Osteoblast (primary cell): Measurements from ENCODE around the gene RASGRP4. TPM values are rescaled to one million over a fixed set of nuclear protein-coding genes. Genes with fewer than 3 reads are reported as not detected.
A peak's percentile ranks its signal among the peaks of the same experiment; 100 is the strongest.

Source experiments
- DNase-seq: peaks from one replicate; pipeline ENCODE4 v3.0.0; 2011; ENCODE audit warnings: low spot score, mixed read lengths; ENCODE audit not compliant: insufficient read length; ENCODE audit errors: missing footprints
- H2AFZ ChIP-seq: 2 replicates; pipeline ENCODE4 v1.6.0; 2011; ENCODE audit warnings: mild to moderate bottlenecking, low read length
- H3K27ac ChIP-seq: 2 replicates; pipeline ENCODE4 v1.5.1; 2011; ENCODE audit warnings: mild to moderate bottlenecking, low read depth, low read length, moderate library complexity
- H3K27me3 ChIP-seq: 2 replicates; pipeline ENCODE4 v1.6.0; 2012; ENCODE audit warnings: mild to moderate bottlenecking, control low read depth, inconsistent platforms, low read length, moderate library complexity; ENCODE audit not compliant: insufficient read depth
- H3K36me3 ChIP-seq: 2 replicates; pipeline ENCODE4 v1.5.1; 2011; ENCODE audit warnings: mild to moderate bottlenecking, low read length, control low read depth, moderate library complexity; ENCODE audit not compliant: insufficient read depth
- H3K4me1 ChIP-seq: 2 replicates; pipeline ENCODE4 v1.5.1; 2011; ENCODE audit warnings: mild to moderate bottlenecking, low read length, control low read depth, moderate library complexity; ENCODE audit not compliant: insufficient read depth
- H3K4me2 ChIP-seq: 2 replicates; pipeline ENCODE4 v1.6.0; 2011; ENCODE audit warnings: mild to moderate bottlenecking, low read length; ENCODE audit not compliant: insufficient read depth
- H3K4me3 ChIP-seq: fragments of 200-600 bp; sonication (generic); 3 replicates; pipeline ENCODE4 v1.5.1; 2012; ENCODE audit warnings: mild to moderate bottlenecking, low read length, inconsistent platforms; ENCODE audit not compliant: insufficient read depth
- H3K79me2 ChIP-seq: 2 replicates; pipeline ENCODE4 v1.6.0; 2012; ENCODE audit warnings: mild to moderate bottlenecking, low read length, control low read depth, inconsistent platforms; ENCODE audit not compliant: insufficient read depth
- H3K9me3 ChIP-seq: 2 replicates; pipeline ENCODE4 v1.5.1; 2011; ENCODE audit warnings: low read depth, low read length, control low read depth
- H4K20me1 ChIP-seq: 2 replicates; pipeline ENCODE4 v1.6.0; 2012; ENCODE audit warnings: mild to moderate bottlenecking, low read length, control low read depth; ENCODE audit not compliant: insufficient read depth
- CTCF ChIP-seq: IDR thresholded peaks from 2 replicates; pipeline ENCODE4 v1.5.1; 2011; ENCODE audit warnings: mild to moderate bottlenecking, low read depth, low read length, moderate library complexity; ENCODE audit errors: extremely low read depth
- total RNA-seq: library from RNA; depleted of rRNA; stranded (reverse); fragments of >200 nt; gene quantifications from 2 replicates; pipeline ENCODE4 v1.2.3, GENCODE V29; 2012

The RASGRP4 gene
- total RNA-seq, 1 donor = not detected

GRCh38 chr19:38451629-38452028 is 25.6 kb upstream of the RASGRP4 start:
- no peaks in the 10 kb centered on the region for H4K20me1 ChIP-seq
- H3K27me3 ChIP-seq = no peaks in the 10 kb centered on the region
- no peak overlapping the region for H2AFZ ChIP-seq
- no peaks in the 10 kb centered on the region for H3K4me1 ChIP-seq
- no peaks in the 10 kb centered on the region for H3K79me2 ChIP-seq
- H3K4me3 ChIP-seq = no peak overlapping the region
- no peak overlapping the region for H3K27ac ChIP-seq
- no peaks in the 10 kb centered on the region for H3K9me3 ChIP-seq
- no peaks in the 10 kb centered on the region for H3K36me3 ChIP-seq
- no peak for TF ChIP-seq CTCF
- H3K4me2 ChIP-seq = no peak overlapping the region
- DNase-seq = peak; percentile 36

- no peaks in the 10 kb centered on the region for H3K9me3 ChIP-seq
- H3K4me2 ChIP-seq = no peak overlapping the region
- no peaks in the 10 kb centered on the region for H3K4me1 ChIP-seq
- H4K20me1 ChIP-seq = no peaks in the 10 kb centered on the region
- no peak overlapping the region for H3K4me3 ChIP-seq
- no peak overlapping the region for H3K27ac ChIP-seq
- no peaks in the 10 kb centered on the region for H3K27me3 ChIP-seq
- no peak overlapping the region for H2AFZ ChIP-seq
- TF ChIP-seq CTCF = no peak
- DNase-seq = no peak
- H3K36me3 ChIP-seq = no peaks in the 10 kb centered on the region
- H3K79me2 ChIP-seq = no peaks in the 10 kb centered on the region
These were observed 25.0 kb upstream of the RASGRP4 start for GRCh38 chr19:38451036-38451435.

- H3K4me2 ChIP-seq = no peak overlapping the region
- peak; percentile 69 for DNase-seq
- H3K36me3 ChIP-seq = no peaks in the 10 kb centered on the region
- no peak overlapping the region for H3K27ac ChIP-seq
- H3K27me3 ChIP-seq = no peaks in the 10 kb centered on the region
- no peaks in the 10 kb centered on the region for H3K9me3 ChIP-seq
- H2AFZ ChIP-seq = no peak overlapping the region
- TF ChIP-seq CTCF = no peak
- H3K4me1 ChIP-seq = no peaks in the 10 kb centered on the region
- H4K20me1 ChIP-seq = no peaks in the 10 kb centered on the region
- no peaks in the 10 kb centered on the region for H3K79me2 ChIP-seq
- no peak overlapping the region for H3K4me3 ChIP-seq
These were observed 23.5 kb upstream of the RASGRP4 start for GRCh38 chr19:38449518-38449917.

- H4K20me1 ChIP-seq = no peaks in the 10 kb centered on the region
- no peaks in the 10 kb centered on the region for H3K27me3 ChIP-seq
- H3K36me3 ChIP-seq = no peaks in the 10 kb centered on the region
- H2AFZ ChIP-seq = no peak overlapping the region
- no peaks in the 10 kb centered on the region for H3K79me2 ChIP-seq
- no peak overlapping the region for H3K27ac ChIP-seq
- no peak overlapping the region for H3K4me2 ChIP-seq
- no peaks in the 10 kb centered on the region for H3K4me1 ChIP-seq
- no peak for TF ChIP-seq CTCF
- no peak overlapping the region for H3K4me3 ChIP-seq
- no peaks in the 10 kb centered on the region for H3K9me3 ChIP-seq
- peak; percentile 21 for DNase-seq
These were observed 22.2 kb upstream of the RASGRP4 start for GRCh38 chr19:38448225-38448624.
